Loucy (cell line): ENCODE results near the gene TWNK.

Source experiments
- H2AFZ ChIP-seq: fragments of 200-600 bp; sonication (generic); 2 replicates; pipeline ENCODE4 v1.6.0; 2016; ENCODE audit warnings: antibody characterized with exemption, mild to moderate bottlenecking, low read length, moderate library complexity
- H3F3A ChIP-seq: fragments of 200-600 bp; 2 replicates; pipeline ENCODE4 v1.6.0; 2016; ENCODE audit warnings: antibody characterized with exemption, low read depth, mild to moderate bottlenecking
- H3K27me3 ChIP-seq: fragments of 200-600 bp; sonication (generic); 2 replicates; pipeline ENCODE4 v1.6.1; 2014; ENCODE audit warnings: low read length, mild to moderate bottlenecking; ENCODE audit not compliant: insufficient read depth, poor library complexity, severe bottlenecking
- H3K36me3 ChIP-seq: fragments of 200-600 bp; sonication (generic); 2 replicates; pipeline ENCODE4 v1.6.1; 2016; ENCODE audit warnings: low read length; ENCODE audit not compliant: insufficient read depth
- H3K4me1 ChIP-seq: fragments of 200-600 bp; sonication (generic); 2 replicates; pipeline ENCODE4 v1.5.1; 2014; ENCODE audit warnings: low read length, mild to moderate bottlenecking; ENCODE audit not compliant: insufficient read depth, poor library complexity, severe bottlenecking
- H3K4me2 ChIP-seq: fragments of 200-600 bp; sonication (generic); 2 replicates; pipeline ENCODE4 v1.6.0; 2014; ENCODE audit warnings: antibody characterized with exemption, low read length, low read depth, mild to moderate bottlenecking; ENCODE audit not compliant: poor library complexity, severe bottlenecking
- H3K4me3 ChIP-seq: fragments of 200-600 bp; sonication (generic); 2 replicates; pipeline ENCODE4 v1.5.1; 2014; ENCODE audit warnings: low read length, mild to moderate bottlenecking, mixed read lengths; ENCODE audit not compliant: poor library complexity, severe bottlenecking
- H3K79me2 ChIP-seq: fragments of 200-600 bp; sonication (generic); 2 replicates; pipeline ENCODE4 v1.6.1; 2014; ENCODE audit warnings: low read length; ENCODE audit not compliant: insufficient read depth
- H3K9ac ChIP-seq: fragments of 200-600 bp; sonication (generic); 2 replicates; pipeline ENCODE4 v1.6.0; 2014; ENCODE audit warnings: mild to moderate bottlenecking, low read depth, low read length, moderate library complexity; ENCODE audit not compliant: poor library complexity, severe bottlenecking
- H3K9me2 ChIP-seq: fragments of 200-600 bp; sonication (generic); replicated peaks from 2 replicates; pipeline ENCODE4 v1.6.1; 2016; ENCODE audit warnings: low read depth, low read length, mixed read lengths
- H3K9me3 ChIP-seq: fragments of 200-600 bp; sonication (generic); 2 replicates; pipeline ENCODE4 v1.6.1; 2014; ENCODE audit warnings: mild to moderate bottlenecking, antibody characterized with exemption, low read length, low read depth; ENCODE audit not compliant: insufficient read depth
- H4K20me1 ChIP-seq: fragments of 200-600 bp; sonication (generic); 2 replicates; pipeline ENCODE4 v1.6.0; 2014; ENCODE audit warnings: antibody characterized with exemption, low read length, mild to moderate bottlenecking; ENCODE audit not compliant: insufficient read depth, poor library complexity, severe bottlenecking
- EZH2phosphoT487 ChIP-seq: fragments of 200-600 bp; IDR thresholded peaks from 2 replicates; pipeline ENCODE4 v1.6.1; 2018; ENCODE audit warnings: antibody characterized with exemption, mild to moderate bottlenecking, moderate library complexity, borderline replicate concordance
- TF ChIP-seq, protein P1 (sequence below): fragments of 200-600 bp; sonication (generic); conservative IDR thresholded peaks from 2 replicates; pipeline ENCODE4 v1.5.1; 2014; ENCODE audit warnings: mild to moderate bottlenecking, antibody characterized with exemption, low read length

Gene TWNK

DNA sequence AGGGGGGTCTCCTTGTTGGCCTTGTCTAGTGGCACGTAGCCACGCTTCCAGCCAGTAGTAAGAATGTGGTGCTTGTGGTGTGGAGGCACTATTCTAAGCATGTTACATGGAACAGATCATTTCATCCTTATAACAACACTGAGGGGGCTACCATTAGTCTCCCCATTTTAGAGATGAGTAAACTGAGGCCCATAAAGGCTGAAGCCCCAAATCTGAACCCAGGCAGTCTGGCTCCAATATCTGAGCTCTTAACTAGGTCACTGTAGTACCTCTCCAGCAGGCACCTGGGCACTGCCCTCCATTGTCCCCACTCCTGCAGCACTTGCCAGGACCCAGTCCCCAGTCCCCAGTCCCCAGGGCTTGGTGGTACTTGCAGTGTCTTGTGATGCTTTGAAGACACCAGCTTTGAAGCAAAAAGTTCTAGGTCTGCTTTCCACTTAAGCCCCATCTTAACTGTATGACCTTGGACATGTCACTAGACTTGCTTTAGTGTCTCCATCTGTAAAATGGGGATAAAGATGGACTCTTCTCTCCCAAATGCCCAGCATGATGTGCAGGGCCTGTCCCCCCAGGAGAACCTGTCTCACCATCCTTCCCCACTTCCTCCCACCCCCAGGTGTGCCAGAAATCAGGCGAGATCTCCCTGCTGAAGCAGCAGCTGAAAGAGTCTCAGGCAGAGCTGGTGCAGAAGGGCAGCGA is 18.7 kb downstream of the TWNK start:
- TF ChIP-seq EZH2phosphoT487: no peak
- TF ChIP-seq, protein P1, sequence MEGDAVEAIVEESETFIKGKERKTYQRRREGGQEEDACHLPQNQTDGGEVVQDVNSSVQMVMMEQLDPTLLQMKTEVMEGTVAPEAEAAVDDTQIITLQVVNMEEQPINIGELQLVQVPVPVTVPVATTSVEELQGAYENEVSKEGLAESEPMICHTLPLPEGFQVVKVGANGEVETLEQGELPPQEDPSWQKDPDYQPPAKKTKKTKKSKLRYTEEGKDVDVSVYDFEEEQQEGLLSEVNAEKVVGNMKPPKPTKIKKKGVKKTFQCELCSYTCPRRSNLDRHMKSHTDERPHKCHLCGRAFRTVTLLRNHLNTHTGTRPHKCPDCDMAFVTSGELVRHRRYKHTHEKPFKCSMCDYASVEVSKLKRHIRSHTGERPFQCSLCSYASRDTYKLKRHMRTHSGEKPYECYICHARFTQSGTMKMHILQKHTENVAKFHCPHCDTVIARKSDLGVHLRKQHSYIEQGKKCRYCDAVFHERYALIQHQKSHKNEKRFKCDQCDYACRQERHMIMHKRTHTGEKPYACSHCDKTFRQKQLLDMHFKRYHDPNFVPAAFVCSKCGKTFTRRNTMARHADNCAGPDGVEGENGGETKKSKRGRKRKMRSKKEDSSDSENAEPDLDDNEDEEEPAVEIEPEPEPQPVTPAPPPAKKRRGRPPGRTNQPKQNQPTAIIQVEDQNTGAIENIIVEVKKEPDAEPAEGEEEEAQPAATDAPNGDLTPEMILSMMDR: no peak
- H3K4me1 ChIP-seq: peaks cover 12% of the 10 kb centered on the region
- H3K4me2 ChIP-seq: no peak overlapping the region
- peaks cover 22% of the 10 kb centered on the region; the same call in 1 of the 2 replicates for H3K79me2 ChIP-seq
- no peaks in the 10 kb centered on the region for H3K9me2 ChIP-seq
- H3K27me3 ChIP-seq: no peaks in the 10 kb centered on the region
- no peaks in the 10 kb centered on the region for H3F3A ChIP-seq
- H3K9ac ChIP-seq: no peak overlapping the region
- peaks cover 12% of the 10 kb centered on the region; the same call in 1 of the 2 replicates for H3K36me3 ChIP-seq
- peaks cover 4% of the 10 kb centered on the region for H4K20me1 ChIP-seq
- no peak overlapping the region for H2AFZ ChIP-seq
- H3K9me3 ChIP-seq: no peaks in the 10 kb centered on the region
- H3K4me3 ChIP-seq: no peak overlapping the region

DNA sequence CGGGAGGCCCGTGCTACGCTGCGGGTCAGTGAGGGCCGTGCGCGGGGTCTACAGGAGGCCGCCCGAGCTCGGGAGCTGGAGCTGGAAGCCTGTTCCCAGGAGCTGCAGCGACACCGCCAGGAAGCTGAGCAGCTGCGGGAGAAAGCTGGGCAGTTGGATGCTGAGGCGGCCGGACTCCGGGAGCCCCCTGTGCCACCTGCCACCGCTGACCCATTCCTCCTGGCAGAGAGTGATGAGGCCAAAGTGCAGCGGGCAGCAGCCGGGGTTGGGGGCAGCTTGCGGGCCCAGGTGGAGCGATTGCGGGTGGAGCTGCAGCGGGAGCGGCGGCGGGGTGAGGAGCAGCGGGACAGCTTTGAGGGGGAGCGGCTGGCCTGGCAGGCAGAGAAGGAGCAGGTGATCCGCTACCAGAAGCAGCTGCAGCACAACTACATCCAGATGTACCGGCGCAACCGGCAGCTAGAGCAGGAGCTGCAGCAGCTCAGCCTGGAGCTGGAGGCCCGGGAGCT is 19.3 kb downstream of the TWNK start:
- Histone ChIP-seq H3K4me3 (no peak overlapping the region), H3K4me2 (no peak overlapping the region), H3F3A (no peaks in the 10 kb centered on the region), H3K27me3 (no peaks in the 10 kb centered on the region), H2AFZ (no peak overlapping the region), H3K9me3 (no peaks in the 10 kb centered on the region), H4K20me1 (peaks cover 4% of the 10 kb centered on the region), H3K79me2 (peaks cover 16% of the 10 kb centered on the region; the same call in 1 of the 2 replicates), H3K9ac (no peak overlapping the region), H3K4me1 (peaks cover 6% of the 10 kb centered on the region), H3K36me3 (peaks cover 12% of the 10 kb centered on the region; the same call in 1 of the 2 replicates), H3K9me2 (no peaks in the 10 kb centered on the region)
- TF ChIP-seq, protein P1: no peak
- TF ChIP-seq EZH2phosphoT487: no peak

DNA sequence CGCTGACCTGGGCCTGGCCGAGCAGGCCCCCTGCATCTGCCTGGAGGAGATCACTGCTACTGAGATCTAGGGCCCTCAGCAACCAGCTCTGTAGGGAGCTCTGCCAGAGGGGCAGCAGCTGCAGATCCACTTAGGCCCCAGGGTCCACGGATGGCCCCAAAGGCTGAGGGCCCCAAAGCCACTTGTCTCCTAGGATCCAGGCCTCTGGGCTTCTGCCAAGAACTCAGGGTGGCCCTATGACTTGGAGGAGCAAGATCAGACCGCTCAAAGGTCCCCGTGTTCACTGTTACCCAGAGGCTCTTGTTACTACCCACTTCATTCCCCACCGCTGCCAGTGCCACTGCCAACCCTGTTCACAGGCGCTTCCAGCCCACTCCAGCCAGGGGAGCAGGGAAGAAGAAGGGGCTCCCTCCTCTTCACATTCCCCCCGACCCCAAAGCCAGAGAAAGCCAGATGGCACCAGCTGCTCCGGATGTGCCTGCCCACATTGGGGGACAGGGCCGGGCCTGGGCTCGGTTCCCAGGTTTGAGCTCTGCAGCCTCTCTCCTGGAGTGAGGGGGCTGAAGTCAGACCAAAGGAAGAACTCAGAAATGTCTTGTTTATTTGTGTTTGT is 19.9 kb downstream of the TWNK start:
- Histone ChIP-seq H3K36me3 (peaks cover 12% of the 10 kb centered on the region; the same call in 1 of the 2 replicates), H3K9me3 (no peaks in the 10 kb centered on the region), H3K9ac (no peak overlapping the region), H3K4me1 (peaks cover under 1% of the 10 kb centered on the region), H3K9me2 (no peaks in the 10 kb centered on the region), H3K4me3 (no peak overlapping the region), H4K20me1 (peaks cover 4% of the 10 kb centered on the region), H3F3A (no peaks in the 10 kb centered on the region), H3K79me2 (peaks cover 10% of the 10 kb centered on the region; the same call in 1 of the 2 replicates), H3K27me3 (no peaks in the 10 kb centered on the region), H2AFZ (no peak overlapping the region), H3K4me2 (no peak overlapping the region)
- no peak for TF ChIP-seq EZH2phosphoT487
- TF ChIP-seq, protein P1: no peak
